Jurkat, Clone E6-1 (cell line): ENCODE data around the gene RESF1.

Experiments used
- DNase-seq: peaks from one replicate; pipeline ENCODE4 v3.0.0-alpha.2; 2011; ENCODE audit warnings: low read depth, low spot score
- H3K4me3 ChIP-seq: 2 replicates; pipeline ENCODE4 v1.5.1; 2011; ENCODE audit warnings: mild to moderate bottlenecking, low read length, control low read depth, moderate library complexity

The RESF1 gene

DNA sequence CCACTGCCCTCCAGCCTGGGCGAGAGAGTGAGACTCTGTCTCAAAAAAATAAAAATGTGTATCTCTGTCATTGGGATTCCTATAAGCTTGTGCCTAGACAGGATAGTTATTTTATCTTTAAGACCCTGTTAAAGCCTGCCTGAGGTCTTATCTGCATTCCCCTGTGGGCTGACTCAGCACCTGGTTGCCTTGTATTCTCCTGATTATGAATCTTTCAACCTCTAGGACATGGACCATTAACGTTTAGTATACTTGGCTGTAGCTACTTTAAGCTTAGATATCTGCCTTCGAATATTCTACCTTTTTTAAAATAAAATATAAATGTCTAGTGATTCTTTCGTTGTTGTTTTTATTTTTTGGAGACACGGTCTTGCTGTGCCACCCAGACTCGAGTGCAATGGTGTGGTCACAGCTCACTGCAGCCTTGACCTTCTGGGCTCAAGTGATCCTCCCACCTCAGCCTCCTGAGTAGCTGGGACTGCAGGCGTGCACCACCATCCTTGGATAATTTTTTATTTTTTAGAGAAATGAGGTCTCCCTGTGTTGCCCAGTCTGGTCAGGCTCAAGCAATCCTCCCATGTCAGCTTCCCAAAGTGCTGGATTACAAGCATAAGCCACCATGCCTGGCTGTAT lies 41.3 kb downstream of the RESF1 start:
- DNase-seq, result no peak
- no peak overlapping the region for H3K4me3 ChIP-seq

DNA sequence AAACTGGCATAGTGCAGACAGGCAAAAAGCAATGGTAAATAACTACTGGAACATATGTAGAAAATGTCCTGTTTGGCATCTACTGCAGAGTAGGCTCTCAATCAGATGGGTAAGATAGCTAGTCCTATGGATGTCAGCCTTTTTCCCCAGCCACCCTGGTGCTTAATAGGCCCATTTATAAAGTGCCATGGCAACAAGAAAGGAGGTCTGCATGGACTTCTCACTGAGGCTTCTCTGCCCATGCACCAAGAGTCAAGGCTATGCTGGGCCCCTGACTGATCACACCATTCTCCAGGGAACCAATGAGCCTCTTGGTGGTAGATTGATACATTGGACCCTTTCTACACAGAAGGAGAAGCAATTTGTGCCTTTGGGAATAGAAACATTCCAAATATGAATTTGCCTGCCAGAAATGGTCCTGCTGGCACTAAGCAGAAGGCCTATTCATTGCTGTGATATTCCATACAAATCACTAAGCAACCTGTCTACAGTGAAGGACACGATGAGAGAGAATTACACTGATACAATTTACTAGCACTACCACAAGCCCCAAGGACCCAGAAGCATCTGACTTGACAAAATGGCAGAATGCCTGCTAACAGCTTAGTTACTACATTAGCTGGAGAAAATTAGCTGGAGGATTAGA lies 43.8 kb downstream of the RESF1 start:
- DNase-seq, result no peak
- no peak overlapping the region for H3K4me3 ChIP-seq

DNA sequence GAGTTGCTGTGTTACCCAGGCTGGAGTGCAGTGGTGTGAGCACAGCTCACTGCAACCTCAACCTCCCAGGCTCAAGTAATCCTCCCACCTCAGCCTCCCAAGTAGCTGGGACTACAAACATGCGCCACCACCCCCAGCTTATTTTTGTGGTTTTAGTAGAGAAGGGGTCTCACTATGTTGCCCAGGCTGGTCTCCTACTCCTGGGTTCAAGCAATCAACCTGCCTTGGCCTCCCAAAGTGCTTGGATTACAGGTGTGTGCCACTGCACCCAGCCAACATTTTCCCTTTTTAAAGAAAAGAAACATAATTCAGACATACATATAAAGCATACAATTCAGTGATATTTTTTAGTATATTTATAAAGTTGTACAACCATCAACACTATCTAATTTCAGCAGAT lies 44.4 kb downstream of the RESF1 start:
- no peak for DNase-seq
- no peak overlapping the region for H3K4me3 ChIP-seq

DNA sequence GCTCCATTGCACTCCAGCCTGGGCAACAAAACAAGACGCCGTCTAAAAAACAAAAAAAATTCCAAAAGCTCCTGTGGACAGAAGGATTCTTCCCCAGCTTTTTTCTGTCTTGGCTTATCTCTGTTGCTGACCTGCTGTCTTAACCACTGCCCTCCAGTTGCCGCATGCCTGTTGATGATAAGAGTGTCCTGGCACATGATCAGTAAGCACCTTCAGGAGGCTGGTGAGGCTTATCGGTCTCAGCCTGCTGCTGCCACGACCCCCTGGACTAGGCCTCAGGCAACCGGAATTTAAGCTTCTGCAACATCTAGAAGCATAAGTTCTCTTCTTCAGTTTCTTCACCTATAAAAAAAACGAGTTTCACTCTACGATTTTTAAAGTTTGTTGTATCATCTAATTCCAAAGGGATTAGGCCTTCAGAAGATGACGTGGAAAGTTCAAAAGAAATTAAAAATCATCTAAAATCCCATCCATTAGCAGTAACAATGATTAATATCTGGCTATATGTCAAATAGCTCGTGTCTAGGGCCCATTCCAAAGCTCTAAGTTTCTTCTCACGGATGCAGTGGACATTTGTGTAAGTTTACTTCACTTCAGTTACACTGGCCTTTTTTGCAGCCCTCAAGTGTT lies 46.4 kb downstream of the RESF1 start:
- no peak overlapping the region for H3K4me3 ChIP-seq
- no peak for DNase-seq
